Measurements from ENCODE around the gene UBE2G1. TPM values are rescaled to one million over a fixed set of nuclear protein-coding genes. Genes with fewer than 3 reads are reported as not detected.

Gene UBE2G1
- polyA plus RNA-seq, 1 donor from 2014 or later = 65.8 TPM

GRCh38 chr17:4317610-4318009 is 48.9 kb downstream of the UBE2G1 start:
- no peaks in the 10 kb centered on the region for H3K9me3 ChIP-seq (ENCODE audit: low read length)
- no peaks in the 10 kb centered on the region for H4K20me1 ChIP-seq (ENCODE audit: insufficient read depth)
- no peaks in the 10 kb centered on the region for H3K9me2 ChIP-seq (ENCODE audit: insufficient read depth, low read length)
- H3K4me3 ChIP-seq (ENCODE audit: low read length) = no peak overlapping the region
- TF ChIP-seq, protein P1, sequence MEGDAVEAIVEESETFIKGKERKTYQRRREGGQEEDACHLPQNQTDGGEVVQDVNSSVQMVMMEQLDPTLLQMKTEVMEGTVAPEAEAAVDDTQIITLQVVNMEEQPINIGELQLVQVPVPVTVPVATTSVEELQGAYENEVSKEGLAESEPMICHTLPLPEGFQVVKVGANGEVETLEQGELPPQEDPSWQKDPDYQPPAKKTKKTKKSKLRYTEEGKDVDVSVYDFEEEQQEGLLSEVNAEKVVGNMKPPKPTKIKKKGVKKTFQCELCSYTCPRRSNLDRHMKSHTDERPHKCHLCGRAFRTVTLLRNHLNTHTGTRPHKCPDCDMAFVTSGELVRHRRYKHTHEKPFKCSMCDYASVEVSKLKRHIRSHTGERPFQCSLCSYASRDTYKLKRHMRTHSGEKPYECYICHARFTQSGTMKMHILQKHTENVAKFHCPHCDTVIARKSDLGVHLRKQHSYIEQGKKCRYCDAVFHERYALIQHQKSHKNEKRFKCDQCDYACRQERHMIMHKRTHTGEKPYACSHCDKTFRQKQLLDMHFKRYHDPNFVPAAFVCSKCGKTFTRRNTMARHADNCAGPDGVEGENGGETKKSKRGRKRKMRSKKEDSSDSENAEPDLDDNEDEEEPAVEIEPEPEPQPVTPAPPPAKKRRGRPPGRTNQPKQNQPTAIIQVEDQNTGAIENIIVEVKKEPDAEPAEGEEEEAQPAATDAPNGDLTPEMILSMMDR (IDR thresholded peaks at IDR 0.05; ENCODE audit: poor library complexity, severe bottlenecking) = no peak
- TF ChIP-seq SMC3 (conservative IDR thresholded peaks at IDR 0.05; ENCODE audit: poor library complexity) (no peak), POLR2AphosphoS5 (IDR thresholded peaks at IDR 0.05) (no peak), EZH2 (IDR thresholded peaks at IDR 0.05; ENCODE audit: borderline replicate concordance, insufficient read depth, low read length, poor library complexity, severe bottlenecking) (no peak)
- TF ChIP-seq, protein P2, sequence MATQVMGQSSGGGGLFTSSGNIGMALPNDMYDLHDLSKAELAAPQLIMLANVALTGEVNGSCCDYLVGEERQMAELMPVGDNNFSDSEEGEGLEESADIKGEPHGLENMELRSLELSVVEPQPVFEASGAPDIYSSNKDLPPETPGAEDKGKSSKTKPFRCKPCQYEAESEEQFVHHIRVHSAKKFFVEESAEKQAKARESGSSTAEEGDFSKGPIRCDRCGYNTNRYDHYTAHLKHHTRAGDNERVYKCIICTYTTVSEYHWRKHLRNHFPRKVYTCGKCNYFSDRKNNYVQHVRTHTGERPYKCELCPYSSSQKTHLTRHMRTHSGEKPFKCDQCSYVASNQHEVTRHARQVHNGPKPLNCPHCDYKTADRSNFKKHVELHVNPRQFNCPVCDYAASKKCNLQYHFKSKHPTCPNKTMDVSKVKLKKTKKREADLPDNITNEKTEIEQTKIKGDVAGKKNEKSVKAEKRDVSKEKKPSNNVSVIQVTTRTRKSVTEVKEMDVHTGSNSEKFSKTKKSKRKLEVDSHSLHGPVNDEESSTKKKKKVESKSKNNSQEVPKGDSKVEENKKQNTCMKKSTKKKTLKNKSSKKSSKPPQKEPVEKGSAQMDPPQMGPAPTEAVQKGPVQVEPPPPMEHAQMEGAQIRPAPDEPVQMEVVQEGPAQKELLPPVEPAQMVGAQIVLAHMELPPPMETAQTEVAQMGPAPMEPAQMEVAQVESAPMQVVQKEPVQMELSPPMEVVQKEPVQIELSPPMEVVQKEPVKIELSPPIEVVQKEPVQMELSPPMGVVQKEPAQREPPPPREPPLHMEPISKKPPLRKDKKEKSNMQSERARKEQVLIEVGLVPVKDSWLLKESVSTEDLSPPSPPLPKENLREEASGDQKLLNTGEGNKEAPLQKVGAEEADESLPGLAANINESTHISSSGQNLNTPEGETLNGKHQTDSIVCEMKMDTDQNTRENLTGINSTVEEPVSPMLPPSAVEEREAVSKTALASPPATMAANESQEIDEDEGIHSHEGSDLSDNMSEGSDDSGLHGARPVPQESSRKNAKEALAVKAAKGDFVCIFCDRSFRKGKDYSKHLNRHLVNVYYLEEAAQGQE (IDR thresholded peaks at IDR 0.05; ENCODE audit: borderline replicate concordance) = no peak
- H3K4me2 ChIP-seq (ENCODE audit: low read length) = no peak overlapping the region
- no peak overlapping the region for H3K27ac ChIP-seq (ENCODE audit: low read length)
- no peaks in the 10 kb centered on the region for H3K36me3 ChIP-seq (ENCODE audit: insufficient read depth, low read length)
- H3K27me3 ChIP-seq (ENCODE audit: insufficient read depth, low read depth, low read length) = no peaks in the 10 kb centered on the region
- H3K9ac ChIP-seq (ENCODE audit: low read length) = no peak overlapping the region
- H3F3A ChIP-seq (ENCODE audit: insufficient read depth, low read length, poor library complexity, severe bottlenecking) = no peaks in the 10 kb centered on the region
- no peak overlapping the region for H2AFZ ChIP-seq (ENCODE audit: low read depth, low read length)
- peaks cover 49% of the 10 kb centered on the region for H3K79me2 ChIP-seq (replicated peaks; ENCODE audit: insufficient read depth, low read length)

DNA sequence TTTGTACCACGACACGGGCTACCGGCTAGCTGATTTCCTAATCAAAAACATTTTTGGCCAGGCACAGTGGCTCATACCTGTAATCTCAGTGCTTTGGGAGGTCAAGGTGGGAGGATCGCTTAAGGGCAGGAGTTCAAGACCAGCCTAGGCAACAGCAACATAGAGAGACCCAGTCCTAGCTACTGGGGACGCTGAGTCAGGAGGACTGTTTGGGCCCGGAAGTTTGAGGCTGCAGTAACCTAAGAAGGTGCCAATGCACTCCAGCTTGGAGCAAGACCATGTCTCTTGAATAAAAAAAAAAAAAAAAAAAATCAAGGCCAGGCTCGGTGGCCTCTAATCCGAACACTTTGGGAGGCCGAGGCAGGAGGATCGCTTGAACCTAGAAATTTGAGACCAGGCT is 49.8 kb downstream of the UBE2G1 start:
- Histone ChIP-seq H3K9ac (ENCODE audit: low read length) (no peak overlapping the region), H3K4me2 (ENCODE audit: low read length) (no peak overlapping the region), H4K20me1 (ENCODE audit: insufficient read depth) (no peaks in the 10 kb centered on the region), H3K9me3 (ENCODE audit: low read length) (no peaks in the 10 kb centered on the region), H3K27me3 (ENCODE audit: insufficient read depth, low read depth, low read length) (no peaks in the 10 kb centered on the region), H2AFZ (ENCODE audit: low read depth, low read length) (no peak overlapping the region), H3K4me3 (ENCODE audit: low read length) (no peak overlapping the region), H3K36me3 (ENCODE audit: insufficient read depth, low read length) (no peaks in the 10 kb centered on the region), H3K27ac (ENCODE audit: low read length) (no peak overlapping the region), H3F3A (ENCODE audit: insufficient read depth, low read length, poor library complexity, severe bottlenecking) (no peaks in the 10 kb centered on the region), H3K9me2 (ENCODE audit: insufficient read depth, low read length) (no peaks in the 10 kb centered on the region), H3K79me2 (replicated peaks; ENCODE audit: insufficient read depth, low read length) (peaks cover 40% of the 10 kb centered on the region)
- no peak for TF ChIP-seq EZH2 (IDR thresholded peaks at IDR 0.05; ENCODE audit: borderline replicate concordance, insufficient read depth, low read length, poor library complexity, severe bottlenecking)
- TF ChIP-seq TAF1 (IDR thresholded peaks at IDR 0.05; ENCODE audit: low read depth) = no peak
- no peak for TF ChIP-seq EP300 (conservative IDR thresholded peaks at IDR 0.05; ENCODE audit: poor library complexity, severe bottlenecking)
- TF ChIP-seq, protein P1 (IDR thresholded peaks at IDR 0.05; ENCODE audit: poor library complexity, severe bottlenecking) = no peak
- no peak for TF ChIP-seq SMC3 (conservative IDR thresholded peaks at IDR 0.05; ENCODE audit: poor library complexity)
- TF ChIP-seq, protein P2 (IDR thresholded peaks at IDR 0.05; ENCODE audit: borderline replicate concordance) = no peak
- no peak for TF ChIP-seq MXI1 (conservative IDR thresholded peaks at IDR 0.05; ENCODE audit: poor library complexity, severe bottlenecking)
- TF ChIP-seq POLR2AphosphoS5 (IDR thresholded peaks at IDR 0.05) = no peak
- TF ChIP-seq RAD21 (conservative IDR thresholded peaks at IDR 0.05) = no peak

Measured in neural cell (in vitro differentiated cells).